K562 (cell line): ENCODE measurements around the gene TRANK1. TPM values are rescaled to one million over a fixed set of nuclear protein-coding genes. Genes with fewer than 3 reads are reported as not detected.
A peak's percentile ranks its signal among the peaks of the same experiment; 100 is the strongest.
"Not testable (repeated sequence)": the region's sequence is repeated elsewhere in the genome, so short reads cannot be mapped to it uniquely, and the experiment has no call there.

Source experiments
- ATAC-seq: fragments of 200-7000 bp; cut with Tn5 transposase; 3 replicates; pipeline ENCODE4 v1.9.1; 2020; ENCODE audit warnings: moderate library complexity
- BruUV-seq: library from RNA; stranded (reverse); fragments of 400-500 nt; replicated peaks from 2 replicates; lab custom pipeline; 2021; lab: Mats Ljungman, UMichigan
- CTCF ChIA-PET: fragments of 300-600 bp; formaldehyde crosslinking; extraction: SDS; loops from one replicate; lab custom pipeline; 2021; ENCODE audit warnings: low intra/inter-chr PET ratio; lab: Yijun Ruan, JAX
- POLR2A ChIA-PET: fragments of 300-600, 350-650 bp; sonication (Branson Sonifier 250); formaldehyde crosslinking; extraction: SDS; loops from one replicate; lab custom pipeline; 2021; ENCODE audit warnings: antibody characterized with exemption, inconsistent platforms; lab: Yijun Ruan, JAX
- DNase-seq, 4 experiments: peaks; one replicate each; pipeline versions ENCODE4 v3.0.0 to v3.0.0-alpha.2; 2011 to 2018; ENCODE audit warnings: low spot score in 3 of 4, mixed read lengths in 3 of 4; ENCODE audit errors: extremely low read depth in 1 of 4
- FAIRE-seq: peaks from 2 replicates; lab custom pipeline; 2011; peaks lifted over from hg19 to GRCh38; lab: Jason Lieb, UNC
- H2AFZ ChIP-seq: 2 replicates; pipeline ENCODE4 v1.6.0; 2011; ENCODE audit warnings: low read depth, low read length, control low read depth, inconsistent platforms
- H3K27ac ChIP-seq: fragments of 200-600 bp; 3 replicates; pipeline ENCODE4 v1.8.0; 2011; ENCODE audit warnings: low read depth, mild to moderate bottlenecking, control low read depth, inconsistent platforms, low read length, moderate library complexity, mixed read lengths; ENCODE audit errors: extremely low read depth
- H3K27me3 ChIP-seq, 2 experiments: fragments of 300-600 bp in 1 of 2; 2 replicates in 1 of 2; 3 replicates in 1 of 2; pipeline versions ENCODE4 v1.6.0 to v1.8.0; 2011; ENCODE audit warnings: inconsistent platforms in 2 of 2, low read length in 2 of 2, mild to moderate bottlenecking in 1 of 2, mixed read lengths in 1 of 2, moderate library complexity in 1 of 2; ENCODE audit not compliant: control insufficient read depth in 2 of 2, insufficient read depth in 2 of 2
- H3K36me3 ChIP-seq: fragments of 300-600 bp; 3 replicates; pipeline ENCODE4 v1.8.0; 2011; ENCODE audit warnings: mild to moderate bottlenecking, low read length, inconsistent platforms; ENCODE audit not compliant: control insufficient read depth, insufficient read depth
- H3K4me1 ChIP-seq, 2 experiments: fragments of 200-600 bp in 1 of 2; replicated peaks in 1 of 2; 2 replicates in 1 of 2; 3 replicates in 1 of 2; pipeline versions ENCODE4 v1.5.1 to v1.8.0; 2011; ENCODE audit warnings: inconsistent platforms in 2 of 2, low read length in 2 of 2, mild to moderate bottlenecking in 1 of 2, mixed read lengths in 1 of 2, moderate library complexity in 1 of 2; ENCODE audit not compliant: control insufficient read depth in 2 of 2, insufficient read depth in 2 of 2
- H3K4me2 ChIP-seq: 2 replicates; pipeline ENCODE4 v1.6.1; 2011; ENCODE audit warnings: low read length, control low read depth, inconsistent platforms, mixed read lengths; ENCODE audit not compliant: insufficient read depth
- H3K4me3 ChIP-seq: fragments of 200-600 bp; sonication (generic), shearing (Covaris generic); 2 replicates; pipeline ENCODE4 v1.5.1; 2016; ENCODE audit warnings: control low read depth, inconsistent platforms
- H3K79me2 ChIP-seq: fragments of 200-600 bp; 3 replicates; pipeline ENCODE4 v1.8.0; 2011; ENCODE audit warnings: low read length, inconsistent platforms; ENCODE audit not compliant: control insufficient read depth, insufficient read depth
- H3K9ac ChIP-seq, 2 experiments: 2 replicates each; pipeline versions ENCODE4 v1.6.0 to v1.6.1; 2011; ENCODE audit warnings: low read depth in 2 of 2, low read length in 2 of 2, control low read depth in 1 of 2, inconsistent platforms in 1 of 2, mild to moderate bottlenecking in 1 of 2, mixed read lengths in 1 of 2; ENCODE audit not compliant: insufficient read depth in 1 of 2
- H3K9me1 ChIP-seq: one replicate; pipeline ENCODE4 v1.6.0; 2011; ENCODE audit warnings: inconsistent platforms, mild to moderate bottlenecking, low read length, moderate library complexity; ENCODE audit not compliant: control insufficient read depth, insufficient read depth
- H3K9me3 ChIP-seq: replicated peaks from 2 replicates; pipeline ENCODE4 v1.5.1; 2011; ENCODE audit warnings: low read depth, low read length, inconsistent platforms; ENCODE audit not compliant: control insufficient read depth, insufficient read depth
- H4K20me1 ChIP-seq: replicated peaks from 2 replicates; pipeline ENCODE4 v1.6.1; 2011; ENCODE audit warnings: low read length, inconsistent platforms, mixed read lengths; ENCODE audit not compliant: control insufficient read depth, insufficient read depth
- C11orf30 ChIP-seq: fragments of 450-650 bp; IDR thresholded peaks from 2 replicates; pipeline ENCODE4 v1.6.1; 2016; ENCODE audit warnings: low read depth, mild to moderate bottlenecking
- CBX1 ChIP-seq: sonication (generic); IDR thresholded peaks from 2 replicates; pipeline ENCODE4 v1.6.1; 2016; ENCODE audit warnings: antibody characterized with exemption, low read depth, mild to moderate bottlenecking
- CBX3 ChIP-seq, 2 experiments: IDR thresholded peaks; 1 replicate in 1 of 2; 2 replicates in 1 of 2; pipeline ENCODE4 v1.6.1; 2012; ENCODE audit warnings: inconsistent platforms in 2 of 2, low read length in 2 of 2, borderline replicate concordance in 1 of 2, control low read depth in 1 of 2
- CBX5 ChIP-seq: IDR thresholded peaks from 2 replicates; pipeline ENCODE4 v1.6.1; 2014; ENCODE audit warnings: low read depth, borderline replicate concordance
- TRIM24 ChIP-seq, 2 experiments: fragments of 450-650 bp; IDR thresholded peaks; 2 replicates each; pipeline ENCODE4 v1.6.1; 2016
- TRIM28 ChIP-seq: fragments of 450-650 bp; IDR thresholded peaks from 2 replicates; pipeline ENCODE4 v1.6.1; 2017
- ZFP1 ChIP-seq: fragments of 450-650 bp; formaldehyde crosslinking; IDR thresholded peaks from 2 replicates; pipeline ENCODE4 v1.4.0; 2020; ENCODE audit warnings: mild to moderate bottlenecking, mixed read lengths
- ZNF316 ChIP-seq: fragments of 450-650 bp; IDR thresholded peaks from 2 replicates; pipeline ENCODE4 v1.6.1; 2016
- WGBS: fragments of 100-300 bp; shearing (Covaris generic); methylation state at CpG from one replicate; pipeline ENCODE4 v1.1.6; 2016; ENCODE audit warnings: low coverage, mixed read lengths; ENCODE audit not compliant: insufficient coverage; ENCODE audit errors: missing lambda C conversion rate; 5-methylcytosine and 5-hydroxymethylcytosine counted together
- in situ Hi-C: fragments of 300-500 bp; cut with MboI; formaldehyde crosslinking; loops from 4 replicates; pipeline ENCODE4 v1.15.0; 2018; ENCODE audit warnings: inconsistent platforms, mixed read lengths
- intact Hi-C: fragments of 100-400 bp; cut with micrococcal nuclease; formaldehyde crosslinking; loops from 2 replicates; pipeline ENCODE4 v1.14.2; 2022
- polyA plus RNA-seq, 8 experiments: library from polyadenylated mRNA; depleted of rRNA in 4 of 8; stranded (reverse) in 5 of 8; unstranded in 3 of 8; fragments of >200 nt; fragmentation: Nextera tagmentation in 2 of 8; fragmentation: Illumina TruSeq in 1 of 8; extraction: Ambion mirVana in 2 of 8; extraction: Trizol in 1 of 8; gene quantifications; 2 replicates each; pipeline versions ENCODE4 v1.2.1 to v1.2.3, GENCODE V29; 2011 to 2014; ENCODE audit warnings: inconsistent platforms in 1 of 8, missing spikeins in 1 of 8
- total RNA-seq, 7 experiments: library from RNA; depleted of rRNA in 6 of 7; stranded (reverse); fragments of >200 nt in 6 of 7; fragmentation: Illumina TruSeq in 2 of 7; extraction: Trizol in 2 of 7; gene quantifications; 2 replicates each; pipeline versions ENCODE4 v1.2.1 to v1.2.3, GENCODE V29; 2011 to 2021; ENCODE audit warnings: low replicate concordance in 1 of 7
- TF ChIP-seq, protein P1 (sequence below): fragments of 450-650 bp; IDR thresholded peaks from 2 replicates; pipeline ENCODE4 v1.6.1; 2018; ENCODE audit warnings: mild to moderate bottlenecking, low read depth; ENCODE audit not compliant: partially characterized antibody

The TRANK1 gene
- total and polyA plus RNA-seq, 9 of the 15 experiments (the other 6 are each of a cell fraction or from before 2014, with no cell fraction given), result 0.41 to 5.3 (median 2.1) TPM

DNA sequence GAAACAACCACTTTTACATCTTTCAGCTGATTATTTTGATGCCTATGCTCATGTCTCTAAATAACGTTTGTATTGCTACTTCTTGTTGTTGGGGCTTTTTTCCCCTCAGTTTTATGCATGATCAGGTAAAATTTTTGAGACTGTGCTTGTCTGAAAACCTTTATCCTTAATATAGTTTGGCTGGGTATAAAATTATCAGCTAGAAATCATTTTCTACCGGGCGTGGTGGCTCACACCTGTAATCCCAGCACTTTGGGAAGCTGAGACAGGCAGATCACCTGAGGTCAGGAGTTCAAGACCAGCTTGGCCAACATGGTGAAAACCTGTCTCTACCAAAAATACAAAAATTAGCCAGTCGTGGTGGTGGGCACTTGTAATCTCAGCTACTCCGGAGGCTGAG is 3.0 kb upstream of the TRANK1 start:
- H3K9me1 ChIP-seq, H3K4me1 ChIP-seq, H3K27me3 ChIP-seq, H3K4me2 ChIP-seq, H4K20me1 ChIP-seq, H3K9ac ChIP-seq, H3K27ac ChIP-seq, H3K79me2 ChIP-seq, CTCF ChIA-PET, ATAC-seq, intact Hi-C loops, BruUV-seq, in situ Hi-C loops, FAIRE-seq, H3K36me3 ChIP-seq, H3K4me3 ChIP-seq, H2AFZ ChIP-seq: not testable (repeated sequence)
- H3K9me3 ChIP-seq, result peaks cover 24% of the 10 kb centered on the region
- peak in 1 of 4 experiments; percentile 10 for DNase-seq
- TF ChIP-seq ZFP1 (CRISPR knock-in tag) (peak; percentile 99), TRIM24 (IDR thresholded peaks at IDR 0.05) (peak in 1 of 2 experiments; percentile 53; a peak in 1 of 4 replicates), CBX5 (0 out of 2 replicates have a peak, but pooled peaks have one; percentile 20), CBX1 (peak; percentile 61; the same call in 1 of the 2 replicates), C11orf30 (peak; percentile 29; the same call in 1 of the 2 replicates), ZNF316 (peak; percentile 39), TRIM28 (peak; percentile 93), CBX3 (IDR thresholded peaks at IDR 0.05; ENCODE audit: borderline replicate concordance in 1 of 2, low read length in 2 of 2) (peak in 1 of 2 experiments; percentile 83; a peak in 2 of 3 replicates)
- TF ChIP-seq, protein P1, sequence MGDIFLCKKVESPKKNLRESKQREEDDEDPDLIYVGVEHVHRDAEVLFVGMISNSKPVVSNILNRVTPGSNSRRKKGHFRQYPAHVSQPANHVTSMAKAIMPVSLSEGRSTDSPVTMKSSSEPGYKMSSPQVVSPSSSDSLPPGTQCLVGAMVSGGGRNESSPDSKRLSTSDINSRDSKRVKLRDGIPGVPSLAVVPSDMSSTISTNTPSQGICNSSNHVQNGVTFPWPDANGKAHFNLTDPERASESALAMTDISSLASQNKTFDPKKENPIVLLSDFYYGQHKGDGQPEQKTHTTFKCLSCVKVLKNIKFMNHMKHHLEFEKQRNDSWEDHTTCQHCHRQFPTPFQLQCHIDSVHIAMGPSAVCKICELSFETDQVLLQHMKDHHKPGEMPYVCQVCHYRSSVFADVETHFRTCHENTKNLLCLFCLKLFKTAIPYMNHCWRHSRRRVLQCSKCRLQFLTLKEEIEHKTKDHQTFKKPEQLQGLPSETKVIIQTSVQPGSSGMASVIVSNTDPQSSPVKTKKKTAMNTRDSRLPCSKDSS, result peak; percentile 44
- WGBS, result 48% methylated on average over 5 of the region's 5 CpGs
- POLR2A ChIA-PET, result interaction anchor here (0.9 to 1.6 kb wide), 3 partner anchors 9 to 14 kb away, joined by 3 to 7 read pairs (median 5); no protein-coding TSS in a partner anchor
